Stimulated activated CD8-positive, alpha-beta memory T cell treated with anti-CD3 and anti-CD28 coated beads, Interleukin-2, amount 100 ng/mL, for 1 hour (primary cell): ENCODE measurements around the gene SARS1.

Experiments used
- DNase-seq, 2 donors: peaks; one replicate each; pipeline ENCODE4 v3.0.0-alpha.2; 2020; ENCODE audit warnings: low read depth in 2 of 2

The SARS1 gene

DNA sequence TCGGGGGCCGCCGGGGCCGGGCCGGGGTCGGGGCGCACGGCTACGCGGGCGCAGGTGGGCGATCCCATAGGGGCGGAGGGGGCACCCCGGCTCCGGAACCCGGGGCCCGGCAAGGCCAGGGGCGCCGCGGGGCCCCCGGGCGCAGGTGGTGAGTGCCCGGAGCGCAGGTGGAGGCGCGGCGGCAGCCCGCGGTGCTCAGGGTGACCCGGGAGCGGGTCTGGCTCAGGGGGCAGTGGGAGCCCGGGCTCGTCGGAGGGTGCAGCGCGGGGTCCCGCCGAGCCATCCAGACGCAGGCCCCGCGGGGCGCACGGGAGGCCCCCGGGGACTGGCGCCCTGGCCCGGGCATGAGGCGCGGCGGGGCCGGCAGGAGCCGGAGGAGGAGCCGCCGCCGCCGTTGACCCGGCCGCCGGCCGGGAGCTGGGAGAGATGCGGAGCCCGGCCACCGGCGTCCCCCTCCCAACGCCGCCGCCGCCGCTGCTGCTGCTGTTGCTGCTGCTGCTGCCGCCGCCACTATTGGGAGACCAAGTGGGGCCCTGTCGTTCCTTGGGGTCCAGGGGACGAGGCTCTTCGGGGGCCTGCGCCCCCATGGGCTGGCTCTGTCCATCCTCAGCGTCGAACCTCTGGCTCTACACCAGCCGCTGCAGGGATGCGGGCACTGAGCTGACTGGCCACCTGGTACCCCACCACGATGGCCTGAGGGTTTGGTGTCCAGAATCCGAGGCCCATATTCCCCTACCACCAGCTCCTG is 36.1 kb downstream of the SARS1 start:
- no peak for DNase-seq

DNA sequence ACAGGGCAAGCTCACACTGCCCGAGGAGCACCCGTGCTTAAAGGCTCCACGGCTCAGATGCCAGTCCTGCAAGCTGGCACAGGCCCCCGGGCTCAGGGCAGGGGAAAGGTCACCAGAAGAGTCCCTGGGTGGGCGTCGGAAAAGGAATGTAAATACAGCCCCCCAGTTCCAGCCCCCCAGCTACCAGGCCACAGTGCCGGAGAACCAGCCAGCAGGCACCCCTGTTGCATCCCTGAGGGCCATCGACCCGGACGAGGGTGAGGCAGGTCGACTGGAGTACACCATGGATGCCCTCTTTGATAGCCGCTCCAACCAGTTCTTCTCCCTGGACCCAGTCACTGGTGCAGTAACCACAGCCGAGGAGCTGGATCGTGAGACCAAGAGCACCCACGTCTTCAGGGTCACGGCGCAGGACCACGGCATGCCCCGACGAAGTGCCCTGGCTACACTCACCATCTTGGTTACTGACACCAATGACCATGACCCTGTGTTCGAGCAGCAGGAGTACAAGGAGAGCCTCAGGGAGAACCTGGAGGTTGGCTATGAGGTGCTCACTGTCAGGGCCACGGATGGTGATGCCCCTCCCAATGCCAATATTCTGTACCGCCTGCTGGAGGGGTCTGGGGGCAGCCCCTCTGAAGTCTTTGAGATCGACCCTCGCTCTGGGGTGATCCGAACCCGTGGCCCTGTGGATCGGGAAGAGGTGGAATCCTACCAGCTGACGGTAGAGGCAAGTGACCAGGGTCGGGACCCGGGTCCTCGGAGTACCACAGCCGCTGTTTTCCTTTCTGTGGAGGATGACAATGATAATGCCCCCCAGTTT is 36.9 kb downstream of the SARS1 start:
- DNase-seq = no peak

DNA sequence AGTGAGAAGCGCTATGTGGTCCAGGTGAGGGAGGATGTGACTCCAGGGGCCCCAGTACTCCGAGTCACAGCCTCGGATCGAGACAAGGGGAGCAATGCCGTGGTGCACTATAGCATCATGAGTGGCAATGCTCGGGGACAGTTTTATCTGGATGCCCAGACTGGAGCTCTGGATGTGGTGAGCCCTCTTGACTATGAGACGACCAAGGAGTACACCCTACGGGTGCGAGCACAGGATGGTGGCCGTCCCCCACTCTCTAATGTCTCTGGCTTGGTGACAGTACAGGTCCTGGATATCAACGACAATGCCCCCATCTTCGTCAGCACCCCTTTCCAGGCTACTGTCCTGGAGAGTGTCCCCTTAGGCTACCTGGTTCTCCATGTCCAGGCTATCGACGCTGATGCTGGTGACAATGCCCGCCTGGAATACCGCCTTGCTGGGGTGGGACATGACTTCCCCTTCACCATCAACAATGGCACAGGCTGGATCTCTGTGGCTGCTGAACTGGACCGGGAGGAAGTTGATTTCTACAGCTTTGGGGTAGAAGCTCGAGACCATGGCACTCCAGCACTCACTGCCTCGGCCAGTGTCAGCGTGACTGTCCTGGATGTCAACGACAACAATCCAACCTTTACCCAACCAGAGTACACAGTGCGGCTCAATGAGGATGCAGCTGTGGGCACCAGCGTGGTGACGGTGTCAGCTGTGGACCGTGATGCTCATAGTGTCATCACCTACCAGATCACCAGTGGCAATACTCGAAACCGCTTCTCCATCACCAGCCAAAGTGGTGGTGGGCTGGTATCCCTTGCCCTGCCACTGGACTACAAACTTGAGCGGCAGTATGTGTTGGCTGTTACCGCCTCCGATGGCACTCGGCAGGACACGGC is 37.8 kb downstream of the SARS1 start:
- no peak for DNase-seq

DNA sequence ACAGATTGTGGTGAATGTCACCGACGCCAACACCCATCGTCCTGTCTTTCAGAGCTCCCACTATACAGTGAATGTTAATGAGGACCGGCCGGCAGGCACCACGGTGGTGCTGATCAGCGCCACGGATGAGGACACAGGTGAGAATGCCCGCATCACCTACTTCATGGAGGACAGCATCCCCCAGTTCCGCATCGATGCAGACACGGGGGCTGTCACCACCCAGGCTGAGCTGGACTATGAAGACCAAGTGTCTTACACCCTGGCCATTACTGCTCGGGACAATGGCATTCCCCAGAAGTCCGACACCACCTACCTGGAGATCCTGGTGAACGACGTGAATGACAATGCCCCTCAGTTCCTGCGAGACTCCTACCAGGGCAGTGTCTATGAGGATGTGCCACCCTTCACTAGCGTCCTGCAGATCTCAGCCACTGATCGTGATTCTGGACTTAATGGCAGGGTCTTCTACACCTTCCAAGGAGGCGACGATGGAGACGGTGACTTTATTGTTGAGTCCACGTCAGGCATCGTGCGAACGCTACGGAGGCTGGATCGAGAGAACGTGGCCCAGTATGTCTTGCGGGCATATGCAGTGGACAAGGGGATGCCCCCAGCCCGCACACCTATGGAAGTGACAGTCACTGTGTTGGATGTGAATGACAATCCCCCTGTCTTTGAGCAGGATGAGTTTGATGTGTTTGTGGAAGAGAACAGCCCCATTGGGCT is 38.6 kb downstream of the SARS1 start:
- DNase-seq = no peak

DNA sequence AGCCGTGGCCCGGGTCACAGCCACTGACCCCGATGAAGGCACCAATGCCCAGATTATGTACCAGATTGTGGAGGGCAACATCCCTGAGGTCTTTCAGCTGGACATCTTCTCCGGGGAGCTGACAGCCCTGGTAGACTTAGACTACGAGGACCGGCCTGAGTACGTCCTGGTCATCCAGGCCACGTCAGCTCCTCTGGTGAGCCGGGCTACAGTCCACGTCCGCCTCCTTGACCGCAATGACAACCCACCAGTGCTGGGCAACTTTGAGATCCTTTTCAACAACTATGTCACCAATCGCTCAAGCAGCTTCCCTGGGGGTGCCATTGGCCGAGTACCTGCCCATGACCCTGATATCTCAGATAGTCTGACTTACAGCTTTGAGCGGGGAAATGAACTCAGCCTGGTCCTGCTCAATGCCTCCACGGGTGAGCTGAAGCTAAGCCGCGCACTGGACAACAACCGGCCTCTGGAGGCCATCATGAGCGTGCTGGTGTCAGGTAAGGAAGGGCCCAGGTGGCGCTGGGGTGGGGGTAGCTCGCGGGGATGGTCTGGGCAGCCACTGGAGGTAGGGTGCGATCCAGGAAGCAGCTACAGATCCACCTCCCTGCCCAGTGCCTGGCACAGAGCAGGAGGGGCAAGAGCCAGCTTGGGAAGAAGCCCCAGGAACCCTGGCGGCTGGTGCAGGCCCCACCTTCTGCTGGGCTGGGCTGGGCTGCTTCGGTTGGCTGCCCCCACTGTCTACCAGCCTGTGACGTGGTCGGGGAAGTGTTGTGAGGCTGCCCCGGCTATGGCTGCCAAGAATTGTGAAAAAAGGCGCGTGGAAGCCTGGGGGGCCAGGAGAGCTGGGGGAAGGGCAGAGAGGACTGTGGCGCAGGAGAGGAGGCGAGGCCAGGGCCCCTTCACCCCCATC is 39.4 kb downstream of the SARS1 start:
- no peak for DNase-seq

DNA sequence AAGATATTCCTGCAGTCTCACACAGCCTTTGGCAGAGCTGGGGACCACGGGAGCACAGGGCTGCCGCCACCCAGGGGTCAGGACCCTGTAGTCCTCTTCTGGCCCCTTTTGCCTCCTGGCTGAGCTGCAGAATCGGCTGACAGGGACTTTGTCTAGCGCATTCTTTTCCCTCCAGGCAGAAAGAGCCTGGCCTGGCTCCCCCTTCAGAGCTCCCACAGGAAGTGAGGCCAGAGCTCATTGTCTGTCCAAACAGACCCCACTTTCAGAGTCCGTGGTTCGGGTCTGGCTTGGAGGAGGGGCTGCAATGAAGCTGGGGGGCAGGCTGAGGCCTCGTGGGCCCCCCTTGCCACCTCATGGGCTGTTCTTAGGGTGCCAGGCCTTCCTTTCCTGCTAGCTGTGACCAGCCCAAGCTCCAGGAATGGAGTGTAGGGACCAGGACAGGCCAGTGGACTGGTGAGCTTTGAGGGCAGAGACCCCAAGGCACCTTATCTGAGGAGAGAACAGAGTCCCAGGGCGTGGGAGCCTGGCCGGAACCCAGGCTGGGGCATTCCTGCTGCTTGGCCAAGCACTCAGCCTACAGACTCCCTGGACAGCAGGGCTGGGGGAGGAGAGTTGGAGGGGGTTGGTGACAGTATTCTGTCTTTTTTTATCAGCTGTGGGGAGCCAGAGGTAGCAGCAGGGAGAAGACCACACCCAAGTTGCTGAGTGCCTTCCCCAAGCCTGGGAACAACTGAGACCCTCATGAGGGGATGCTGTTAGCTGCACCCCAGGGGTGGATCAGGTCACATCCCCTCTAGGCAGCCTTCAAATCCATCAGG is 40.3 kb downstream of the SARS1 start:
- DNase-seq = no peak

DNA sequence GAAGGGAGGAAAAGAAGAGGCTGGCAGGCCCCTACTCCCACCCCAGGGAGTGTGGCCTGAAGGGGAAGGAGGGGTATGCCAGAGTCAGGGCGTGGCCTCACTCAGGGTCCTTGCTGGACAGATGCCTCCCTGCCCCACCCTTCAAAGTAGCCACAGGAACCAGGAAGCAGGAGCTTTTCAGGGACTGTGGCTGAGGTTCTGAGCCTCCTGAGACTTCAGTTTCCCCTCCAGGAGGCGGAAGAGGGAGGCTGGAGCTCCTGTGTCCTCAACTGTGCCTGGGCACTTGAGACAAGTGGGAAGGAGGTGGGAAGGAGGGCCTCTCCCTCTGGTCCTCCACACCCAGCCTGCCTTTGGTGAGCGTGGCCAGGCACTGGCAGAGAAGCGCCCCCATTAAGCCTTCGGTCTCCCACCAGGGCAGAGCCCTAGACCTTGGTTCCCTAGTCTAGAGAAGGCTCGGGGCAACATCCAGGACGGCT is 40.9 kb downstream of the SARS1 start:
- no peak for DNase-seq

DNA sequence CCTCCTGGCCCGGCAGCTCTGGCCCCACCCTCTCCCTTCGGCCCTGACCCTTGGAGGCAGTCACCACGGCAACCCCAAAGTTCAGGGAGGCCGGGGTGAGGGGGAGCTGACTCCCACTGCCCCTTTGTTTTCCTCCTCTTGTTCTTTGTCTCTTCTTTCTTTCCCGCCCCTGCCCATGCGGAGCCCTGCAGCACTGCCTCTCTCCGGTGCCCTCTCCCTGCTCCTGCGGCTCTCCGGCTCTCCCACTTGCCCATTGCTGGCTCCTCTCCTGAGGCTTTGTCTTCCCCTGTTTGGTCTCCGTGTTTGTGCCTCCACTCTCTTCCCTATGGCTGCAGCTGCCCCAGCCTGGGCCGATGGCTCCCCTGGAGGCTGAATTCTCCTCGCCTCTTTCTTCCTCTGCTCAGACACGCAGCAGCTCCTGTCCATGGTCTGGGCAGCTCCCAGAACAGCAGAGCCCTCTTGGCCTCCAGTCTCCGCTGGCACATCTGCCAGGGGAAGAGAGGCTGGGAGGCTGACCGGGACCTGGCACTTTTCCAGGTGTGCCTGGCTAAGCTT is 41.5 kb downstream of the SARS1 start:
- DNase-seq = no peak

DNA sequence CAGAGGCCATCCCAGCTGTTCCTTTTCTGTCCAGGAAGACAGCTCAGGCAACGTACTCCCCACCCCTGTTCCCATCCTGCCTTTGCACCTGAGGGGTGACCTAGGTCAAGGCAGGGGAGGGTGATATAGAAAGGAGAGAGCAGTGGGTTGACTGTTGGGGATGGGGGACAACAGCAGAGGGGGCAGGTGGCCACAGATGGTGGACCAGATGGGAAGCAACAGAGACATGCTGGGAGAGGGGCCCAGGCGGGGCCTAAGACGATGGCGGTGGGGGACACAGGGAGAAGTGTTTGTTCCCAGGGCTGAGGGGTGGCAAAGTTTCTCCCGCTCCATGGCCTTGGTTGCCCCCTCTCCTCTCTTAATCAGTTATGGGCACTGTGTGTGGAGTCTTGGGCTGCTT is 42.0 kb downstream of the SARS1 start:
- no peak for DNase-seq

DNA sequence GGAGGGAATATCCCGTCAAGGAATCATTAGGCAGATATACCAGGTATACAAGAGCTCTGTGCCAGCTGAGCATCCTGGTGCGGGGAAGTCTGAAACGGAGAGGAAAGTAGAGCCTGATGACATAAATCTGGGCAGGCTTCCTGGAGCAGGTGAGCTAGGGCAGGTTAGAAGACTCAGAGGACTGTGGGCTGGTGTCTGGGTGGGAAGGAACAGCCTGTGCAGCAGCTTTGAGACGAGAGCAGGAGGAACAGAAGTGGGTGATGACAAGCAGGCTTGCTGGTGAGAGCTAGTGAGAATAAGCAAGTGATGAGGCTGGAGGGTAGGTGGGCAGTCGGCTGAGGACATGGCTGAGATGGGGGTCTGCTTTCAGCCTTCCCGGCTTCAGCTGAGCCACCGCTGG is 42.4 kb downstream of the SARS1 start:
- DNase-seq = no peak

DNA sequence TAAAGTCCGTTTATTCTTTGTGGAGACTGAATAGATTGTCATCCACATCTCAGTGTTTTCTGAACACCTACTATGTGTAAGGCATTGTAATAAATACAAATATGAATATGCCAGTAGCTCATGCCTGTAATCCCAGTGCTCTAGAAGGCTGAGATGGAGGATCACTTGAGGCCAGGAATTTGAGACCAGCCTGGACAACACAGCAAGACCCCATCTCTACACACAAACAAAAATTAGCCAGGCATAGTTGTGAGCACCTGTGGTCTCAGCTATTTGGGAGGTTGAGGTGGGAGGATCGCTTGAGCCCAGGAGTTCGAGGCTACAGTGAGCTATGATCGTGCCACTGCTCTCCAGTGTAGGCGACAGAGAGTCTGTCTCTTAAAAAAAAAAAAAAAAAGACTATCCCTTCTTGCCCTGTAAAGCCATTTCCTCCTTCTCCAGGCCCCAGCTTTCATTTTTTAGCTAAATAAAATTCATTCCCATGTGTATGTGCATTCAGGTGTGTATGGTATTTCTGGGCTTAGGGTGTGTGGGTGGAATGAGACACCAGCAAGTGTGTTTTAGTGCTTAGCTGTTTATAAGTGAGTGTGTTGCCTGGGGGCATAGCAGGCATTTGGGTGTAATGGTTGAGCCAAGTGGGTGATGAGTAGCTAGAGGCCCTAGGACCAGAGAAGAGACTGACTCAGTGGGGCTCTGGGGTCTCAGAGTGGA is 43.4 kb downstream of the SARS1 start:
- no peak for DNase-seq

DNA sequence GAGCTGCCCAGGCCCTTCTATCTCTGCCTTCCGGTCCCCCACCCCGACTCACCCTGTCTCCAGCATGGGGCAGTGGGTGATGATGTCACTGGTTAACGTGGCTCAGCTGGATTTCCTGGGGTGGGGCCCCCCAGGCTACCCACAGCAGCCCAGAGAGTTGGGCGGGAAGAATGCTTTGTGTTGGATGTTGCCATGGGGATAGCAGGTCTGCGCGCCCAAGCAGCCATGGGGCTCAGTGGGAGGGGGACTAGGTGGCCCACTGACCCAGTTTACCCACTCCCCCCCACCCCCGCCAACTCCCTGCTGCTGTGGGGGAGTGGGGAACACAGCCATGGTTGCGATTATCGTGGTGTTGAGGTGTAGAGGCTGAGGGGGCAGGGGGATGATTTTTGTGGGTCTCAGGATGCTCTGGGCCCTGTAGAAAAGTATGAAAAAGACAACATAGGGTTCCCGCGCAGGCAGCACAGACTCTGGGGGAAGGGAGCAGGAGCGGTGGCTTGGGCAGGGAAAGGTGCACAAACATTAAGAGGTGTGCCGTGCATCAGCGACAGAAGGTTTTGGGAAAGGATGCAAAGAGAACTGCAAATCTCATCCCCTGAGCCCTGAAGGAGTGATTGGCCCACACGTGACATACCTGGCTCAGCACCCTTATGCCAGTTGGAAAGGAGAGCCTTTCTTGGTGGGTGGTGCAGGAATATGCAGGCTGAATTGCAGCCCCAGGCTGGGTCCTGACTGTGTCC is 44.1 kb downstream of the SARS1 start:
- DNase-seq = no peak

DNA sequence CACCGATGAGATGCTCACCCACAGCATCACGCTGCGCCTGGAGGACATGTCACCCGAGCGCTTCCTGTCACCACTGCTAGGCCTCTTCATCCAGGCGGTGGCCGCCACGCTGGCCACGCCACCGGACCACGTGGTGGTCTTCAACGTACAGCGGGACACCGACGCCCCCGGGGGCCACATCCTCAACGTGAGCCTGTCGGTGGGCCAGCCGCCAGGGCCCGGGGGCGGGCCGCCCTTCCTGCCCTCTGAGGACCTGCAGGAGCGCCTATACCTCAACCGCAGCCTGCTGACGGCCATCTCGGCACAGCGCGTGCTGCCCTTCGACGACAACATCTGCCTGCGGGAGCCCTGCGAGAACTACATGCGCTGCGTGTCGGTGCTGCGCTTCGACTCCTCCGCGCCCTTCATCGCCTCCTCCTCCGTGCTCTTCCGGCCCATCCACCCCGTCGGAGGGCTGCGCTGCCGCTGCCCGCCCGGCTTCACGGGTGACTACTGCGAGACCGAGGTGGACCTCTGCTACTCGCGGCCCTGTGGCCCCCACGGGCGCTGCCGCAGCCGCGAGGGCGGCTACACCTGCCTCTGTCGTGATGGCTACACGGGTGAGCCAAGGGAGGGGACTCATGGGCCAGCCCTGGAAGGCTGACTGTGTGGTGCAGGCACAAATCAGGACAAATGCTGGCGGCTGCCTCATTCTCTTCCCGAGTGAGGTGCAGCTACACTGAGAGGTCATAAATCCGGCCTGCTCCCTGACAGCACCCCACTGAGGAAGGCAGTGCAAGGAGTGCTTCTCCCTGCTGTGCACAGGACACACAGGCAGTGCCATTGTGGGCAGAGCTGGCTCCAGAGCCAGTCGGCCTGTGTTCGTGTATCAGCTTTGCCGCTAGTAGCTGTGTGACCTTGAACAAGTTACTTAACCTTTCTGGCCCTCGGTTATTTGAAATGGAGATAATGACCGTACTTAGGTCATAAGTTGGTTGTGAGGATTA is 45.1 kb downstream of the SARS1 start:
- DNase-seq = no peak

DNA sequence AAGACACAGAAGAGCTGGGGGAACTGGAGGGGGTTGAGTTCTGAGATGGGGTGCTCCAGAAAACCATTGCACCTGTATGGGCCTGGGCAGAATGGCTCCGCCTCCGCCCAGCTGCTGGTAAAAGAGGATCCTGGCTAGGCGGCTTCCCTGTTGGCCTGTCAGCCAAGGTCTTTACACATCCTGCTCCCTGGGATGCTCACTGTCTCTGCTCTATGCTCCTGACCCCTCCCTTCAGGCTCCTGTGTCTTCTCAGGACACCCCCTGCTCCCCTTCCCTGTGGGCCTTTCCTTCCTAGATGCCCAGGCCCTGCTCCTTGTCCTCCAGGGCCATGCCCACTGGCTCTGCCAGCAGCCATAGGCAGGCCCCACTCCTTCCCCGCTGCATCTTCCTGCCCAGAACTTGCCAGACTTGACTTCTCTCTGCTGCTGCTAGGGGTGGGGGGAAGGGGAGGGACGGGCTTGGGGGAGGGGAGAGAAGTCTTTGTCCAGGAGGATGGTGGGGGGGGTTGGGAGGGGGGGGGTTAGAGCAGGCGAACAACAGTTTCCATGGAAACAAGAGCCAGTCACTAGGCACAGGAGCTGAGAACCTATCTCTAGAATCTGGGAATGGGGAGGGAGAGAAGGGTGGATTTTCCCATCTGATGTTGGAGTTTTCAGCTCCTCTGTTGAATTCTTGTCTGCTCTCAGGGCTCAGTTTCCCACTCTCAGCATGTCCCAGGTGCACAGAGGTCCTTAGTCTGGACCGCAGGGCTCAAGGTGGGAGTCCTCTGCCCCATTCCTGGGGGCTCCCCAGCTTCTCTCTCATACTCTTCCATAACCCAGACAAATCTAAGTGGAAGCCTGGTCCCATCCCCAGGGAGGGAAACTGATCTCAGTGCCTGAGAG is 46.2 kb downstream of the SARS1 start:
- no peak for DNase-seq

DNA sequence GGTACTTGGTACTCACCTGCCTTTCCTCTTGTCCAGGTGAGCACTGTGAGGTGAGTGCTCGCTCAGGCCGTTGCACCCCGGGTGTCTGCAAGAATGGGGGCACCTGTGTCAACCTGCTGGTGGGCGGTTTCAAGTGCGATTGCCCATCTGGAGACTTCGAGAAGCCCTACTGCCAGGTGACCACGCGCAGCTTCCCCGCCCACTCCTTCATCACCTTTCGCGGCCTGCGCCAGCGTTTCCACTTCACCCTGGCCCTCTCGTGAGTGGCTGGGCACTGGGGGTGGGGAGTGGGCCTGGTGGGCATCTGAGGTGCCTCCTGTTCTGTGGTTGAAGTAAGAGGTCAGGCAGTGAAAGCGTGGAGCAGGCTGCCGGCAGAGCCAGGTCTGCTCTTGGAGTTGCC is 47.3 kb downstream of the SARS1 start:
- no peak for DNase-seq

DNA sequence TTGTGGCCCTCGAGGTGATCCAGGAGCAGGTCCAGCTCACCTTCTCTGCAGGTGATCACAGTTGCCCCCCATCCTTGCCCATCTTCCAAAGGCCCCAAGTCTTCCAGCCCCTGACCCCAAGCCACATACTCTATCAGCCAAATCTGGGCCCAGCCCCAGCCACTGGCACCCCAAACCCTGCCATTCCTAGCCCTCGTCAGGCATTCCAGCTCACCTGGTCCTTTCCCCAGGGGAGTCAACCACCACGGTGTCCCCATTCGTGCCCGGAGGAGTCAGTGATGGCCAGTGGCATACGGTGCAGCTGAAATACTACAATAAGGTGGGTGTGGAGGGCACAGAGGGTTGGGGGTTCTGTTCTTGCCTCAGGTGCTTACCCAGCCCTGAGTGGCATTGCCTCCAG is 47.9 kb downstream of the SARS1 start:
- no peak for DNase-seq
